ENCODE results near the gene SHISA8.

GRCh38 chr22:41862160-41862529, 52.7 kb downstream of the SHISA8 start:
- TF ChIP-seq CTCF (IDR thresholded peaks at IDR 0.05) (no peak), POLR2A (IDR thresholded peaks at IDR 0.05) (no peak)
